ENCODE results near the gene TSPEAR.

TSPEAR gene

GRCh38 chr21:44522753-44523204, 188.6 kb downstream of the TSPEAR start:
- Histone ChIP-seq H3K27ac (ENCODE audit: low read depth, low read length) (no peak overlapping the region), H3K9ac (ENCODE audit: low read length) (no peak overlapping the region), H3K4me1 (ENCODE audit: control insufficient read depth, insufficient read depth, low read length) (no peaks in the 10 kb centered on the region), H3K36me3 (ENCODE audit: control insufficient read depth, insufficient read depth, low read length) (no peaks in the 10 kb centered on the region), H3K4me3 (ENCODE audit: low read length) (no peak overlapping the region), H3K27me3 (ENCODE audit: control insufficient read depth, insufficient read depth, low read length) (no peaks in the 10 kb centered on the region)

GRCh38 chr21:44521928-44522752, 189.2 kb downstream of the TSPEAR start:
- Histone ChIP-seq H3K27me3 (ENCODE audit: control insufficient read depth, insufficient read depth, low read length) (no peaks in the 10 kb centered on the region), H3K36me3 (ENCODE audit: control insufficient read depth, insufficient read depth, low read length) (no peaks in the 10 kb centered on the region), H3K4me1 (ENCODE audit: control insufficient read depth, insufficient read depth, low read length) (no peaks in the 10 kb centered on the region), H3K27ac (ENCODE audit: low read depth, low read length) (no peak overlapping the region), H3K4me3 (ENCODE audit: low read length) (no peak overlapping the region), H3K9ac (ENCODE audit: low read length) (no peak overlapping the region)

GRCh38 chr21:44521301-44521927, 190.0 kb downstream of the TSPEAR start:
- Histone ChIP-seq H3K27ac (ENCODE audit: low read depth, low read length) (no peak overlapping the region), H3K4me1 (ENCODE audit: control insufficient read depth, insufficient read depth, low read length) (no peaks in the 10 kb centered on the region), H3K36me3 (ENCODE audit: control insufficient read depth, insufficient read depth, low read length) (no peaks in the 10 kb centered on the region), H3K4me3 (ENCODE audit: low read length) (no peak overlapping the region), H3K27me3 (ENCODE audit: control insufficient read depth, insufficient read depth, low read length) (no peaks in the 10 kb centered on the region), H3K9ac (ENCODE audit: low read length) (no peak overlapping the region)

- Histone ChIP-seq H3K27me3 (ENCODE audit: control insufficient read depth, insufficient read depth, low read length) (no peaks in the 10 kb centered on the region), H3K9ac (ENCODE audit: low read length) (no peak overlapping the region), H3K4me3 (ENCODE audit: low read length) (no peak overlapping the region), H3K4me1 (ENCODE audit: control insufficient read depth, insufficient read depth, low read length) (no peaks in the 10 kb centered on the region), H3K27ac (ENCODE audit: low read depth, low read length) (no peak overlapping the region), H3K36me3 (ENCODE audit: control insufficient read depth, insufficient read depth, low read length) (no peaks in the 10 kb centered on the region)
Observed at GRCh38 chr21:44520326-44521300, 190.8 kb downstream of the TSPEAR start.

- no peak overlapping the region for H3K9ac ChIP-seq (ENCODE audit: low read length)
- no peak overlapping the region for H3K27ac ChIP-seq (ENCODE audit: low read depth, low read length)
- H3K27me3 ChIP-seq (ENCODE audit: control insufficient read depth, insufficient read depth, low read length) = no peaks in the 10 kb centered on the region
- H3K4me1 ChIP-seq (ENCODE audit: control insufficient read depth, insufficient read depth, low read length) = no peaks in the 10 kb centered on the region
- no peaks in the 10 kb centered on the region for H3K36me3 ChIP-seq (ENCODE audit: control insufficient read depth, insufficient read depth, low read length)
- no peak overlapping the region for H3K4me3 ChIP-seq (ENCODE audit: low read length)
Observed at GRCh38 chr21:44519346-44520325, 191.7 kb downstream of the TSPEAR start.

GRCh38 chr21:44518686-44519085, 192.7 kb downstream of the TSPEAR start:
- H3K4me1 ChIP-seq (ENCODE audit: control insufficient read depth, insufficient read depth, low read length) = no peaks in the 10 kb centered on the region
- no peak overlapping the region for H3K27ac ChIP-seq (ENCODE audit: low read depth, low read length)
- H3K9ac ChIP-seq (ENCODE audit: low read length) = no peak overlapping the region
- H3K36me3 ChIP-seq (ENCODE audit: control insufficient read depth, insufficient read depth, low read length) = no peaks in the 10 kb centered on the region
- H3K4me3 ChIP-seq (ENCODE audit: low read length) = no peak overlapping the region
- no peaks in the 10 kb centered on the region for H3K27me3 ChIP-seq (ENCODE audit: control insufficient read depth, insufficient read depth, low read length)

GRCh38 chr21:44517175-44517899, 194.0 kb downstream of the TSPEAR start:
- Histone ChIP-seq H3K4me3 (ENCODE audit: low read length) (no peak overlapping the region), H3K27ac (ENCODE audit: low read depth, low read length) (no peak overlapping the region), H3K36me3 (ENCODE audit: control insufficient read depth, insufficient read depth, low read length) (no peaks in the 10 kb centered on the region), H3K9ac (ENCODE audit: low read length) (no peak overlapping the region), H3K4me1 (ENCODE audit: control insufficient read depth, insufficient read depth, low read length) (no peaks in the 10 kb centered on the region), H3K27me3 (ENCODE audit: control insufficient read depth, insufficient read depth, low read length) (no peaks in the 10 kb centered on the region)

GRCh38 chr21:44516828-44517174, 194.6 kb downstream of the TSPEAR start:
- Histone ChIP-seq H3K27ac (ENCODE audit: low read depth, low read length) (no peak overlapping the region), H3K36me3 (ENCODE audit: control insufficient read depth, insufficient read depth, low read length) (no peaks in the 10 kb centered on the region), H3K27me3 (ENCODE audit: control insufficient read depth, insufficient read depth, low read length) (no peaks in the 10 kb centered on the region), H3K9ac (ENCODE audit: low read length) (no peak overlapping the region), H3K4me3 (ENCODE audit: low read length) (no peak overlapping the region), H3K4me1 (ENCODE audit: control insufficient read depth, insufficient read depth, low read length) (no peaks in the 10 kb centered on the region)

GRCh38 chr21:44516342-44516741, 195.0 kb downstream of the TSPEAR start:
- no peaks in the 10 kb centered on the region for H3K27me3 ChIP-seq (ENCODE audit: control insufficient read depth, insufficient read depth, low read length)
- no peak overlapping the region for H3K9ac ChIP-seq (ENCODE audit: low read length)
- H3K36me3 ChIP-seq (ENCODE audit: control insufficient read depth, insufficient read depth, low read length) = no peaks in the 10 kb centered on the region
- H3K27ac ChIP-seq (ENCODE audit: low read depth, low read length) = no peak overlapping the region
- H3K4me1 ChIP-seq (ENCODE audit: control insufficient read depth, insufficient read depth, low read length) = no peaks in the 10 kb centered on the region
- no peak overlapping the region for H3K4me3 ChIP-seq (ENCODE audit: low read length)

- no peaks in the 10 kb centered on the region for H3K36me3 ChIP-seq (ENCODE audit: control insufficient read depth, insufficient read depth, low read length)
- H3K4me1 ChIP-seq (ENCODE audit: control insufficient read depth, insufficient read depth, low read length) = no peaks in the 10 kb centered on the region
- H3K4me3 ChIP-seq (ENCODE audit: low read length) = no peak overlapping the region
- no peak overlapping the region for H3K27ac ChIP-seq (ENCODE audit: low read depth, low read length)
- no peaks in the 10 kb centered on the region for H3K27me3 ChIP-seq (ENCODE audit: control insufficient read depth, insufficient read depth, low read length)
- H3K9ac ChIP-seq (ENCODE audit: low read length) = no peak overlapping the region
Observed at GRCh38 chr21:44515359-44516165, 195.8 kb downstream of the TSPEAR start.
